OCI-LY1 (cell line): ENCODE data around the gene OR2V2.
"Not testable (repeated sequence)": the region's sequence is repeated elsewhere in the genome, so short reads cannot be mapped to it uniquely, and the experiment has no call there.

ENCODE experiments used
- H2AFZ ChIP-seq: fragments of 200-600 bp; sonication (generic), shearing (Covaris generic); 2 replicates; pipeline ENCODE4 v1.6.0; 2014; ENCODE audit warnings: antibody characterized with exemption, mild to moderate bottlenecking, low read length
- H3F3A ChIP-seq: fragments of 200-600 bp; sonication (generic), shearing (Covaris generic); 2 replicates; pipeline ENCODE4 v1.6.0; 2014; ENCODE audit warnings: mild to moderate bottlenecking, antibody characterized with exemption, low read length, moderate library complexity; ENCODE audit not compliant: insufficient read depth
- H3K27ac ChIP-seq: fragments of 200-600 bp; sonication (generic); 2 replicates; pipeline ENCODE4 v1.5.1; 2014; ENCODE audit warnings: low read length, mixed run types, mild to moderate bottlenecking, low read depth; ENCODE audit not compliant: poor library complexity, severe bottlenecking
- H3K27me3 ChIP-seq: fragments of 200-600 bp; sonication (generic); 2 replicates; pipeline ENCODE4 v1.6.0; 2014; ENCODE audit warnings: antibody characterized with exemption, mild to moderate bottlenecking, low read length, moderate library complexity; ENCODE audit not compliant: insufficient read depth
- H3K36me3 ChIP-seq: fragments of 200-600 bp; sonication (generic); 2 replicates; pipeline ENCODE4 v1.6.1; 2014; ENCODE audit warnings: mild to moderate bottlenecking, antibody characterized with exemption, low read length, moderate library complexity, mixed read lengths; ENCODE audit not compliant: insufficient read depth
- H3K4me1 ChIP-seq: fragments of 200-600 bp; sonication (generic); 2 replicates; pipeline ENCODE4 v1.5.1; 2014; ENCODE audit warnings: mild to moderate bottlenecking, low read length, moderate library complexity; ENCODE audit not compliant: insufficient read depth, severe bottlenecking
- H3K4me2 ChIP-seq: fragments of 200-600 bp; sonication (generic), shearing (Covaris generic); 2 replicates; pipeline ENCODE4 v1.6.1; 2014; ENCODE audit warnings: low read length
- H3K4me3 ChIP-seq: fragments of 200-600 bp; sonication (generic); 2 replicates; pipeline ENCODE4 v1.5.1; 2014; ENCODE audit warnings: low read length, low read depth, mild to moderate bottlenecking, mixed read lengths; ENCODE audit not compliant: poor library complexity, severe bottlenecking
- H3K79me2 ChIP-seq: fragments of 200-600 bp; shearing (Covaris generic); 2 replicates; pipeline ENCODE4 v1.6.1; 2016; ENCODE audit warnings: mixed run types, low read length, mixed read lengths; ENCODE audit not compliant: insufficient read depth
- H3K9ac ChIP-seq: fragments of 200-600 bp; sonication (generic), shearing (Covaris generic); 2 replicates; pipeline ENCODE4 v1.6.1; 2014; ENCODE audit warnings: mild to moderate bottlenecking, low read length, mixed read lengths
- H3K9me2 ChIP-seq: fragments of 200-600 bp; sonication (generic), shearing (Covaris generic); 2 replicates; pipeline ENCODE4 v1.6.1; 2014; ENCODE audit warnings: low read depth, mild to moderate bottlenecking, low read length, mixed read lengths
- H3K9me3 ChIP-seq: fragments of 200-600 bp; shearing (Covaris generic); 2 replicates; pipeline ENCODE4 v1.6.1; 2014; ENCODE audit warnings: low read length, mixed read lengths
- H4K20me1 ChIP-seq: fragments of 200-600 bp; sonication (generic), shearing (Covaris generic); 2 replicates; pipeline ENCODE4 v1.6.0; 2016; ENCODE audit warnings: mild to moderate bottlenecking, low read length; ENCODE audit not compliant: insufficient read depth
- CTCF ChIP-seq: fragments of 200-600 bp; sonication (generic), shearing (Covaris generic); IDR thresholded peaks from 2 replicates; pipeline ENCODE4 v1.5.1; 2017; ENCODE audit warnings: mild to moderate bottlenecking, antibody characterized with exemption, low read length, moderate library complexity, mixed read lengths
- EZH2 ChIP-seq: fragments of 200-600 bp; sonication (generic), shearing (Covaris generic); IDR thresholded peaks from 2 replicates; pipeline ENCODE4 v1.8.0; 2017; ENCODE audit warnings: borderline replicate concordance, mixed run types, mild to moderate bottlenecking, antibody characterized with exemption, low read length, moderate library complexity, mixed read lengths

OR2V2 gene

DNA sequence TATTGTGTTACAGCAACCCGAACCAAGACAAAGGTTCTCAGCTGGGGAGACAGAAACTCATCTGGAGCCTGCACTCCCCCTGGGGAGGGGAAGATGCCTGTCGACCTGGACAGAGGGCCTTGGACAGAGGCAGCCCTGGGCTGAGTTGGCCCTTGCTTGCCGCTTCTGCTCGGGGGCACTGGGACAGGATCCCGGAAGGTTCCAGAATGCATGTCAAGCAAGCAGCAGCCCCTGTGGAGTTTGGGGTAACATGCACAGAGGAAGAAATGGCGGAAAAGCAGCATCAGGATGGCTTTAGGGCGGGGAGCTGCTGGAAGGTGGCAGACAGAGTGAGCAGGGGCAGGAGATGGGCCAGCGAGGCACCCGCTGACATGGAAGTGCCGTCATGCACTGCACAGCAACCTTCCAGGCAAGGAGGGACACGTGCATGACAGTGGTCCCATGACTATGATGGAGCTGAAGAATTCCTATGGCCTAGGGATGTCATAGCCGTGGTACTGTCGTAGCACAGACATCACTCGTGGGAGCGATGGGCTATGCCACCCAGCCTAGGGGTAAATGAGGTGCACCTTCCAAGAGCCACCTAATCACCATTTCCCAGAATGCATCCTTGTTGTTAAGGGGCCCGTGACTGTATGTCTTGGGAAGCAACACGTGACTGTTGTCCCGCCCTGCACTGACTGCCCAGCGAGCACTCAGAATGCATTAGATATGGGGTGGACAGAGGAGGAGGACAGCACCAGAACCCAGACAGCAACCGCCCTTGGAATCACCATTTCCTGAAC, 42.6 kb upstream of the OR2V2 start:
- not testable (repeated sequence) for H3K4me2 ChIP-seq, H3K27ac ChIP-seq, H3K9me3 ChIP-seq, H3K4me1 ChIP-seq, H3F3A ChIP-seq, H3K79me2 ChIP-seq, H3K27me3 ChIP-seq, H3K36me3 ChIP-seq, H3K9ac ChIP-seq, H4K20me1 ChIP-seq, H3K4me3 ChIP-seq, H2AFZ ChIP-seq, H3K9me2 ChIP-seq

GRCh38 chr5:181105391-181106025, 41.9 kb upstream of the OR2V2 start:
- no peaks in the 10 kb centered on the region for H3K9me2 ChIP-seq

GRCh38 chr5:181107699-181108098, 39.7 kb upstream of the OR2V2 start:
- TF ChIP-seq CTCF (no peak), EZH2 (no peak)
- 0 out of 2 replicates have a peak, but pooled peaks cover 4% of the 10 kb centered on the region for H3K27me3 ChIP-seq
- no peaks in the 10 kb centered on the region for H3K9me2 ChIP-seq
- H3K36me3 ChIP-seq = no peaks in the 10 kb centered on the region
- no peaks in the 10 kb centered on the region for H4K20me1 ChIP-seq
- H3K79me2 ChIP-seq = no peaks in the 10 kb centered on the region
- H3K9ac ChIP-seq = no peak overlapping the region
- H3K9me3 ChIP-seq = no peaks in the 10 kb centered on the region
- no peak overlapping the region for H3K4me3 ChIP-seq
- H3K27ac ChIP-seq = no peak overlapping the region
- H3K4me1 ChIP-seq = no peaks in the 10 kb centered on the region
- H2AFZ ChIP-seq = no peak overlapping the region
- H3F3A ChIP-seq = no peaks in the 10 kb centered on the region
- no peak overlapping the region for H3K4me2 ChIP-seq

More at GRCh38 chr5:181105391-181106025, 41.9 kb upstream of the OR2V2 start:
- H3K9me3 ChIP-seq = no peaks in the 10 kb centered on the region
- H3K9ac ChIP-seq = no peak overlapping the region
- no peaks in the 10 kb centered on the region for H3K79me2 ChIP-seq
- H2AFZ ChIP-seq = no peak overlapping the region
- H4K20me1 ChIP-seq = no peaks in the 10 kb centered on the region
- H3K4me1 ChIP-seq = no peaks in the 10 kb centered on the region
- H3K4me2 ChIP-seq = no peak overlapping the region
- H3K4me3 ChIP-seq = no peak overlapping the region
- no peaks in the 10 kb centered on the region for H3F3A ChIP-seq
- no peak overlapping the region for H3K27ac ChIP-seq
- 0 out of 2 replicates have a peak, but pooled peaks cover 4% of the 10 kb centered on the region for H3K27me3 ChIP-seq
- TF ChIP-seq CTCF (no peak), EZH2 (no peak)
- H3K36me3 ChIP-seq = no peaks in the 10 kb centered on the region
